Activated T-cell treated with anti-CD3 and anti-CD28 coated beads, Interleukin-2, amount 50 U/mL, for 24 hours (primary cell): ENCODE data around the gene SPATA9.

Source experiments
- DNase-seq: peaks from one replicate; pipeline ENCODE4 v3.0.0-alpha.2; 2020
- H3K27ac Mint-ChIP-seq: 2 replicates; pipeline ENCODE4 v1.8.0; 2020; ENCODE audit warnings: mild to moderate bottlenecking, mixed read lengths
- H3K27me3 Mint-ChIP-seq: 2 replicates; pipeline ENCODE4 v1.8.0; 2020; ENCODE audit warnings: mixed read lengths
- H3K36me3 Mint-ChIP-seq: 2 replicates; pipeline ENCODE4 v1.8.0; 2020; ENCODE audit warnings: low read depth, mixed read lengths
- H3K4me1 Mint-ChIP-seq: 2 replicates; pipeline ENCODE4 v1.8.0; 2020; ENCODE audit warnings: low read depth, mixed read lengths
- H3K4me3 Mint-ChIP-seq: 2 replicates; pipeline ENCODE4 v1.8.0; 2020; ENCODE audit warnings: mild to moderate bottlenecking, moderate library complexity, mixed read lengths
- H3K9me3 Mint-ChIP-seq: 2 replicates; pipeline ENCODE4 v1.8.0; 2020; ENCODE audit warnings: mixed read lengths

SPATA9 gene

DNA sequence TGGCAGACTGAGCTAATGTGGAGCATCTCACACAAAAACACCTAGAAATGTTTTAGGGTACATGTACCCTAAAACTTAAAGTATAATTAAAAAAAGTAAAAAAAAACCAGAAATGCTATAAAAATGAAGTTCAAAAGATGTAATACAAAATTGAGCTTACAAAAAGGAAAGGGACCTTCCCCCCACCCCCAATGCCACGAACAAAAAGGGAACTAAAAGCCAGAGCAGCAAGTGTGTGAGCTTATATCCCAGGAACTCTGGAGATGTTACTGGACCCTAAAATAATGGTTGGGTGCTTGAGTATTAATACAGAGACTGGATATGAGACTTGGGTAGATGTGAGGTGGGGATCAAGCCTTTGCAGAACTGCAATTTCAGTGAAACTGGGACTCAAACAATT lies 11.0 kb downstream of the SPATA9 start:
- H3K9me3 Mint-ChIP-seq = no peaks in the 10 kb centered on the region
- H3K27me3 Mint-ChIP-seq = no peaks in the 10 kb centered on the region
- DNase-seq = no peak
- no peaks in the 10 kb centered on the region for H3K36me3 Mint-ChIP-seq
- peaks cover 5% of the 10 kb centered on the region for H3K4me1 Mint-ChIP-seq
- no peak overlapping the region for H3K27ac Mint-ChIP-seq
- no peak overlapping the region for H3K4me3 Mint-ChIP-seq

- H3K4me3 Mint-ChIP-seq = no peak overlapping the region
- no peak overlapping the region for H3K27ac Mint-ChIP-seq
- H3K9me3 Mint-ChIP-seq = no peaks in the 10 kb centered on the region
- DNase-seq = no peak
- peaks cover 5% of the 10 kb centered on the region for H3K4me1 Mint-ChIP-seq
- no peaks in the 10 kb centered on the region for H3K36me3 Mint-ChIP-seq
- H3K27me3 Mint-ChIP-seq = no peaks in the 10 kb centered on the region
Measured at GRCh38 chr5:95670568-95670967, 12.2 kb downstream of the SPATA9 start.

GRCh38 chr5:95669985-95670384 lies 12.8 kb downstream of the SPATA9 start:
- Mint-ChIP-seq H3K4me1 (peaks cover 5% of the 10 kb centered on the region), H3K27me3 (no peaks in the 10 kb centered on the region), H3K9me3 (no peaks in the 10 kb centered on the region), H3K27ac (no peak overlapping the region), H3K36me3 (no peaks in the 10 kb centered on the region), H3K4me3 (no peak overlapping the region)
- no peak for DNase-seq

GRCh38 chr5:95669540-95669939 lies 13.3 kb downstream of the SPATA9 start:
- DNase-seq = no peak
- H3K4me3 Mint-ChIP-seq = no peak overlapping the region
- H3K36me3 Mint-ChIP-seq = no peaks in the 10 kb centered on the region

GRCh38 chr5:95668728-95669127 lies 14.1 kb downstream of the SPATA9 start:
- DNase-seq = no peak
- no peak overlapping the region for H3K4me3 Mint-ChIP-seq
- no peak overlapping the region for H3K27ac Mint-ChIP-seq
- H3K9me3 Mint-ChIP-seq = no peaks in the 10 kb centered on the region
- no peaks in the 10 kb centered on the region for H3K36me3 Mint-ChIP-seq
- no peaks in the 10 kb centered on the region for H3K27me3 Mint-ChIP-seq
- peaks cover 8% of the 10 kb centered on the region for H3K4me1 Mint-ChIP-seq

More at GRCh38 chr5:95669540-95669939, 13.3 kb downstream of the SPATA9 start:
- Mint-ChIP-seq H3K27me3 (no peaks in the 10 kb centered on the region), H3K9me3 (no peaks in the 10 kb centered on the region), H3K4me1 (peaks cover 5% of the 10 kb centered on the region), H3K27ac (no peak overlapping the region)

- Mint-ChIP-seq H3K4me3 (no peak overlapping the region), H3K36me3 (no peaks in the 10 kb centered on the region), H3K9me3 (no peaks in the 10 kb centered on the region), H3K27ac (no peak overlapping the region), H3K4me1 (peaks cover 8% of the 10 kb centered on the region), H3K27me3 (no peaks in the 10 kb centered on the region)
- no peak for DNase-seq
Measured at GRCh38 chr5:95668216-95668615, 14.6 kb downstream of the SPATA9 start.

DNA sequence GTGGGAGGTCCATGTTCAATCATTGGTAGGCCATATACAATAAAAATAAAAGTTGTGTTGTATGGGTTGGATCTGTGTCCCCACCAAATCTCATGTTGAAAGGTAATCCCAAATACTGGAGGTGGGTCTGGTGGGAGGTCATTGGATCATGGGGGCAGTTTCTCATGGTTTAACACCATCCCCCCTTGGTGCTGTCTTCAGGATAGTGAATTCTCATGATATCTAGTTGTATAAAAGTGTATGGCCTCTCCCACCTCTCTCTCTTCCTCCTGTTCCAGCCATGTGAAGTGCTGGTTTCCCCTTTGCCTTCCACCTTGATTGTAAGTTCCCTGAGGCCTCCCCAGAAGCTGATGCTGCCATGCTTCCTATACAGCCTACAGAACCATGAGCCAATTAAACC lies 15.1 kb downstream of the SPATA9 start:
- no peaks in the 10 kb centered on the region for H3K9me3 Mint-ChIP-seq
- no peak overlapping the region for H3K27ac Mint-ChIP-seq
- H3K4me1 Mint-ChIP-seq = peaks cover 8% of the 10 kb centered on the region
- DNase-seq = no peak
- H3K27me3 Mint-ChIP-seq = no peaks in the 10 kb centered on the region
- no peaks in the 10 kb centered on the region for H3K36me3 Mint-ChIP-seq
- H3K4me3 Mint-ChIP-seq = no peak overlapping the region

DNA sequence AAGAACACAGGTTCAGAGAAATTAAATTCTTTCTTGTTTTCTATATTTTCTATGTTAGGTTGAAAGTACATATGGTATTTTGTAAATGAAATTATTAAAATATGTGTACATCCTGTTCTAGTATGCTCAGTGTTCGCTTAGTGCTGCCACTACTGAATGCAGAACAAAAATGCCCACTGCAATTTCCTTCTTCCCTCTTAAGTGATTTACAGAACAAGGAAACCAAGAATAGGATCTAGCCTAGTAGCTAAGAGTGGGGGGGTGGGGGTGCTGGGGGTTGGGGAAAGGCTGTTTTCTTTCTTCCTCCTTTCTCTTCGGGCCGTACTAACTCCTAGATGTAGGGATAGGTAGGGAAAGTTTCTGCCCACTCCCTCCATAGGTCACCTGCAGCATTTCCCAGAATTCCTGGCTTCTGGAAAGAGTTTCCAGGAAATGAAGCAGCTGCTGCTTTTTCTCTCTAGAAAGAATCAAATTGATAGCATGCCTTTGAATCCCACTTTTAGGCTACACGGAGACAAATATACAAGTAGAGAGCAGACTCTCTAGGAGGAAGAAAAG lies 15.7 kb downstream of the SPATA9 start:
- H3K4me1 Mint-ChIP-seq = peaks cover 8% of the 10 kb centered on the region
- no peak for DNase-seq
- H3K27ac Mint-ChIP-seq = no peak overlapping the region
- no peaks in the 10 kb centered on the region for H3K27me3 Mint-ChIP-seq
- H3K4me3 Mint-ChIP-seq = no peak overlapping the region
- no peaks in the 10 kb centered on the region for H3K9me3 Mint-ChIP-seq
- H3K36me3 Mint-ChIP-seq = no peaks in the 10 kb centered on the region

DNA sequence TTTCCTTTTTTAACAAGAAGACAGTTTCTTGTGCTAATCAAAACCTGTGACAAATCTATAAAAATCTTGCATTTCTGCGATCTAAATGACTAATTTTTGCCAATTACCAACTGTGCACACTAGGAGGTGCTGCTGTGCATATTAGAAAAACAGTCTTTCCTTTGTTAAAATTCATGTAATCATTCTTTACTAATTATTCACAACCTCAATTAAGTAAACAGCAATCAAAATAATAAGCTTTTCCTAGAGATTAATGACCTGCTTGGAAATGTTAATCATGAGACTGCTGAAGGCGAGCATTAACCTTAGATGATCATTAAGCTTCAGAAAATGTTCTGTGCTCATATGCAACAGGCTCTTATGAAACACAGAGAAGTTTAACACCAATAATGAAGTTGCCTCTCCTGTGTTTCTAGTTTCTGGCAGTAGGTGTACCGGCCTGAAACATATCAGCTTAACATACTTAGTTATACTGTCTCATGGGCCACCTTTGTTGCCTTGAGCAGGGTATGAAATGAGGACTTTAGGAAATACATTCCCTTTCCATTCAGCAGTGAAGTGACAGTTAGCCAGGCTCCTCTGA lies 18.5 kb downstream of the SPATA9 start:
- no peaks in the 10 kb centered on the region for H3K36me3 Mint-ChIP-seq
- H3K4me1 Mint-ChIP-seq = peaks cover 8% of the 10 kb centered on the region
- no peak overlapping the region for H3K27ac Mint-ChIP-seq
- H3K9me3 Mint-ChIP-seq = no peaks in the 10 kb centered on the region
- no peak for DNase-seq
- H3K4me3 Mint-ChIP-seq = no peak overlapping the region
- no peaks in the 10 kb centered on the region for H3K27me3 Mint-ChIP-seq

DNA sequence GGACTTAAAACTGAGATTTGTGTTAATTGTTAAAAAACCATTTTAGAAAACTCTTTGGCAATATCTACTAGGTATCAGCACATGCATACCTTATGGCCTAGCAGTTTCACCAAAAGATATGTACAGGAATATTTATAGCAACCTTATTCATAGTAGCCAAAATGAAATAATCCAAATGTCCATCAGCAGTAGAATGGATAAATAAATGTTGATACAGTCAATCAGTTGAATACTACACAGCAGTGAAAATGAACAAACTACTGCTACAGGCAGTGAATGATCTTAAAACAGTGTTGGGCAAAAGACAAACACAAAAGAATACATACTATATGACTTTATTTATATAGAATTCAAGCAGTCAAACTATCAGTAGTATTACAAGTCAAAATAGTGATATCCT lies 19.8 kb downstream of the SPATA9 start:
- no peak overlapping the region for H3K4me3 Mint-ChIP-seq
- H3K27ac Mint-ChIP-seq = no peak overlapping the region
- H3K27me3 Mint-ChIP-seq = no peaks in the 10 kb centered on the region
- no peak for DNase-seq
- no peaks in the 10 kb centered on the region for H3K36me3 Mint-ChIP-seq
- peaks cover 3% of the 10 kb centered on the region for H3K4me1 Mint-ChIP-seq
- no peaks in the 10 kb centered on the region for H3K9me3 Mint-ChIP-seq

- H3K27me3 Mint-ChIP-seq = no peaks in the 10 kb centered on the region
- no peaks in the 10 kb centered on the region for H3K9me3 Mint-ChIP-seq
Measured at GRCh38 chr5:95660060-95660459, 22.7 kb downstream of the SPATA9 start.

DNA sequence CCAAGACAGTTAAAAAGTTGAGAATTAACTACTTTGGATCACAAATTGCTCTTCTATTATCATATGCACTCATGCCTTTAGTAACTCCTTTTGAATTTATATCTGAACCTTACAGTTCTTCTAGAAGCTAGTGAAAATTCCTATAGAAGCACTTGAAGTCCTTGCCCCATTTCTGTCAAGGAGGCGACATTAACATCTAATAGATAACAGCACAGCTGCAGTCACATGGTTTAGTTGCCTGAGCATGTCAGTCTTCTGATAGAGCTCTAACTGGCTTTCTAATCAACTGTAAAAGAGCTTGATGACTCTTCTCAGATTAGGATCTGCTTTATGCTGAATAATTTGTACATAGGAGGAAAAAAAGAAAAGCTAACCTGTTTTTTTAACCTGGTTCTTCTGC lies 27.2 kb downstream of the SPATA9 start:
- Mint-ChIP-seq H3K27me3 (no peaks in the 10 kb centered on the region), H3K4me1 (no peaks in the 10 kb centered on the region), H3K36me3 (peaks cover 39% of the 10 kb centered on the region), H3K4me3 (no peak overlapping the region), H3K27ac (no peak overlapping the region), H3K9me3 (no peaks in the 10 kb centered on the region)
- no peak for DNase-seq

More at GRCh38 chr5:95660060-95660459, 22.7 kb downstream of the SPATA9 start:
- Mint-ChIP-seq H3K27ac (no peak overlapping the region), H3K4me1 (peaks cover 3% of the 10 kb centered on the region), H3K36me3 (peaks cover 19% of the 10 kb centered on the region), H3K4me3 (no peak overlapping the region)
- no peak for DNase-seq

DNA sequence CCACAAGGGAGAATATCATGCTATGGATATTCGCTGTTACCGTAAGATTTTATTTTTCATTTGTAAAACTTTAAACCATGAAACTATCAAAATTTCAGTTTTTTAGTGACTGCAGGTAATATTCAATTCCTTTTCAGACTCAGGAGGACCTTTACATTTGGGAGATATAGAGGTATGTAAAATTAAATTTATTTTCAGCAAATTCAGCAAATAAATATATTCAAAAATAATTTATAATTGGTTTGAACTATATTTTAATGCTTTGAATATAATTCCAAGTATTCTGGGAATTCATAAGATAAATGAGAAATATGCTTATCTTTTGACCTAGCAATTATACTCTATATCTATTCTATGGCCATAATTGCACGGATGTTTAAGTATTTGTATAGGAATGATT lies 28.6 kb downstream of the SPATA9 start:
- H3K27ac Mint-ChIP-seq = no peak overlapping the region
- no peak overlapping the region for H3K4me3 Mint-ChIP-seq
- DNase-seq = no peak
- peaks cover 8% of the 10 kb centered on the region for H3K4me1 Mint-ChIP-seq
- H3K36me3 Mint-ChIP-seq = peaks cover 39% of the 10 kb centered on the region
- H3K27me3 Mint-ChIP-seq = no peaks in the 10 kb centered on the region
- H3K9me3 Mint-ChIP-seq = no peaks in the 10 kb centered on the region

DNA sequence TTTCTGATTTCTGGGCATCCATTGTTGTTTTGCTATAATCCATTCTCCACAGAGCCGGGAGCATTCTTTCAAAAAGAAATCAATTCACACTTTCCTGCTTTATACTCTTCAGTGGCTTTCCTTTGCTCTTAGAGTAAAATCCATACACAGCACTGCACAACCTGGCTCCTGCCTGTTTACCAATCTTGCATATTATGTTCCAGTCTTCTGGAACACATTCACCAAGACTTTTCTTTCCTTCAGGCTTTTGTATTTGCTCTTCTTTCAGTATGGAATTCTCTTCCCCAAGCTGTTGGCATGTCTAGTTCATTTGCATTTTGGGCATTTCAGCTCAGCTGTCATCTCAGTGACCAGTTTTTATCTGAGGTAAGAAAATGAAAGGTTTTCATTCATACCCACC lies 29.9 kb downstream of the SPATA9 start:
- peaks cover 39% of the 10 kb centered on the region for H3K36me3 Mint-ChIP-seq
- no peak overlapping the region for H3K4me3 Mint-ChIP-seq
- DNase-seq = no peak
- H3K27me3 Mint-ChIP-seq = no peaks in the 10 kb centered on the region
- no peak overlapping the region for H3K27ac Mint-ChIP-seq
- H3K4me1 Mint-ChIP-seq = peaks cover 19% of the 10 kb centered on the region
- H3K9me3 Mint-ChIP-seq = no peaks in the 10 kb centered on the region

GRCh38 chr5:95649842-95650620 lies 32.8 kb downstream of the SPATA9 start:
- Mint-ChIP-seq H3K27me3 (no peaks in the 10 kb centered on the region), H3K27ac (no peak overlapping the region), H3K36me3 (peaks cover 19% of the 10 kb centered on the region), H3K4me3 (no peak overlapping the region), H3K9me3 (no peaks in the 10 kb centered on the region), H3K4me1 (peaks cover 38% of the 10 kb centered on the region)
- no peak for DNase-seq
